CD8-positive, alpha-beta T cell (primary cell): ENCODE data around the gene TRAPPC2B. TPM values are rescaled to one million over a fixed set of nuclear protein-coding genes. Genes with fewer than 3 reads are reported as not detected.

ENCODE experiments used
- total RNA-seq, 46 experiments: library from RNA in 2 of 46; stranded (reverse) in 2 of 46; gene quantifications; one replicate each; pipeline ENCODE4 v1.2.3 and lab custom pipeline; 2021 to 2026

TRAPPC2B gene
- total RNA-seq, 2 experiments from 2014 or later = 8.6 to 9.9 TPM

Other genes with a start within 250 kb of the TRAPPC2B start
- gene USP29, start 243.6 kb upstream of the TRAPPC2B start, total RNA-seq = not detected
- gene ZIM3, start 218.3 kb upstream of the TRAPPC2B start, total RNA-seq = not detected
- not detected for gene DUXA, start 196.1 kb upstream of the TRAPPC2B start, total RNA-seq
- 10 to 100 TPM; 54.7 to 57.0 TPM for gene ZNF264, start 172.1 kb upstream of the TRAPPC2B start, total RNA-seq
- 1 to 10 TPM in 1 of 2 experiments, under 1 TPM in 1; 0.89 to 2.1 TPM for gene AURKC, start 132.5 kb upstream of the TRAPPC2B start, total RNA-seq
- gene ZNF805, start 122.9 kb upstream of the TRAPPC2B start, total RNA-seq = 10 to 100 TPM; 49.1 to 49.2 TPM
- gene ZNF460, start 83.1 kb upstream of the TRAPPC2B start, total RNA-seq = 10 to 100 TPM; 49.9 to 57.1 TPM
- 1 to 10 TPM; 4.3 to 4.9 TPM for gene ZNF543, start 43.1 kb upstream of the TRAPPC2B start, total RNA-seq
- gene ZNF304, start 12.3 kb upstream of the TRAPPC2B start, total RNA-seq = 1 to 10 TPM; 8.6 TPM
- under 1 TPM; 0.72 to 0.81 TPM for gene ZNF547, start within 50 bp of the TRAPPC2B start, total RNA-seq
- 10 to 100 TPM; 75.4 to 79.1 TPM for gene ZNF548, start 26.3 kb downstream of the TRAPPC2B start, total RNA-seq
- gene ZNF17, start 47.6 kb downstream of the TRAPPC2B start, total RNA-seq = 10 to 100 TPM; 15.5 to 18.3 TPM
- gene ZNF749, start 71.8 kb downstream of the TRAPPC2B start, total RNA-seq = 1 to 10 TPM; 5.6 to 9.1 TPM
- under 1 TPM in 1 of 2 experiments, not detected in 1; 0.19 TPM for gene VN1R1, start 93.6 kb downstream of the TRAPPC2B start, total RNA-seq
- under 1 TPM; 0.41 to 0.97 TPM for gene ZNF772, start 114.0 kb downstream of the TRAPPC2B start, total RNA-seq
- 10 to 100 TPM; 10.7 to 11.9 TPM for gene ZNF419, start 124.2 kb downstream of the TRAPPC2B start, total RNA-seq
- 10 to 100 TPM; 16.9 to 17.5 TPM for gene ZNF773, start 136.4 kb downstream of the TRAPPC2B start, total RNA-seq
- 10 to 100 TPM; 14.6 to 17.1 TPM for gene ZNF549, start 163.8 kb downstream of the TRAPPC2B start, total RNA-seq
- 10 to 100 TPM; 15.4 to 17.6 TPM for gene ZNF550, start 196.3 kb downstream of the TRAPPC2B start, total RNA-seq
- 1 to 10 TPM; 7.7 to 8.2 TPM for gene ZNF416, start 215.4 kb downstream of the TRAPPC2B start, total RNA-seq
- 10 to 100 TPM; 10.0 to 12.8 TPM for gene ZIK1, start 220.6 kb downstream of the TRAPPC2B start, total RNA-seq
- 1 to 10 TPM; 3.6 to 4.2 TPM for gene ZNF530, start 236.3 kb downstream of the TRAPPC2B start, total RNA-seq